IMR-90 (cell line): ENCODE results near the gene MTG1.

ENCODE experiments used
- CEBPB ChIP-seq: IDR thresholded peaks from 2 replicates; pipeline ENCODE4 v1.6.1; 2012; ENCODE audit warnings: low read depth, low read length, improper control_type of control experiment
- POLR2A ChIP-seq: IDR thresholded peaks from 2 replicates; pipeline ENCODE4 v1.6.1; 2012; ENCODE audit warnings: mild to moderate bottlenecking, low read depth, low read length
- TF ChIP-seq, protein P1 (sequence below): conservative IDR thresholded peaks from 2 replicates; pipeline ENCODE4 v1.5.1; 2012; ENCODE audit warnings: mild to moderate bottlenecking, low read depth, low read length, improper control_type of control experiment

DNA sequence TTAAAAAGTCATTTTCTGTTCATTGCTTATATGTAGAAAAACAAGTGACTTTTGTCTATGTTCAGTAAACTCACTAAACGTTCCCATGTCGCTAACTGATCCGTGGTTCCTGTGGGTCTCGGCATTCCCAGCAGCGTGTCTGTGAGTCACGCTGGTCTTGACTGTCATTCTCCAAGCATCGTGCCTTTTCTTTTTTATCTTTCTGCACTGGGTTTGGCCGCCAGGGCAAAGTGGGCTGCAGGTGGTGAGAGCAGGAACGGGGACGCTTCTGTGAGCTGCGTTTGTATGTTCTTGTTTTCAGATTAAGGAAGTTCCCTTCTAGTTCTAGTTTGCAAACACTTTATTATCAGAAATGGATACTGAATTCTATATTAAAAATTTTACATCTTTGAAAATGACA lies 53.0 kb downstream of the MTG1 start:
- TF ChIP-seq, protein P1, sequence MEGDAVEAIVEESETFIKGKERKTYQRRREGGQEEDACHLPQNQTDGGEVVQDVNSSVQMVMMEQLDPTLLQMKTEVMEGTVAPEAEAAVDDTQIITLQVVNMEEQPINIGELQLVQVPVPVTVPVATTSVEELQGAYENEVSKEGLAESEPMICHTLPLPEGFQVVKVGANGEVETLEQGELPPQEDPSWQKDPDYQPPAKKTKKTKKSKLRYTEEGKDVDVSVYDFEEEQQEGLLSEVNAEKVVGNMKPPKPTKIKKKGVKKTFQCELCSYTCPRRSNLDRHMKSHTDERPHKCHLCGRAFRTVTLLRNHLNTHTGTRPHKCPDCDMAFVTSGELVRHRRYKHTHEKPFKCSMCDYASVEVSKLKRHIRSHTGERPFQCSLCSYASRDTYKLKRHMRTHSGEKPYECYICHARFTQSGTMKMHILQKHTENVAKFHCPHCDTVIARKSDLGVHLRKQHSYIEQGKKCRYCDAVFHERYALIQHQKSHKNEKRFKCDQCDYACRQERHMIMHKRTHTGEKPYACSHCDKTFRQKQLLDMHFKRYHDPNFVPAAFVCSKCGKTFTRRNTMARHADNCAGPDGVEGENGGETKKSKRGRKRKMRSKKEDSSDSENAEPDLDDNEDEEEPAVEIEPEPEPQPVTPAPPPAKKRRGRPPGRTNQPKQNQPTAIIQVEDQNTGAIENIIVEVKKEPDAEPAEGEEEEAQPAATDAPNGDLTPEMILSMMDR: no peak
- no peak for TF ChIP-seq CEBPB
- TF ChIP-seq POLR2A: no peak
